Amniotic stem cell (primary cell): Measurements from ENCODE around the gene SORL1.
"Not testable (repeated sequence)": the region's sequence is repeated elsewhere in the genome, so short reads cannot be mapped to it uniquely, and the experiment has no call there.

ENCODE experiments used
- DNase-seq: peaks from one replicate; lab custom pipeline; 2025; lab: John Stamatoyannopoulos, UW

SORL1 gene

DNA sequence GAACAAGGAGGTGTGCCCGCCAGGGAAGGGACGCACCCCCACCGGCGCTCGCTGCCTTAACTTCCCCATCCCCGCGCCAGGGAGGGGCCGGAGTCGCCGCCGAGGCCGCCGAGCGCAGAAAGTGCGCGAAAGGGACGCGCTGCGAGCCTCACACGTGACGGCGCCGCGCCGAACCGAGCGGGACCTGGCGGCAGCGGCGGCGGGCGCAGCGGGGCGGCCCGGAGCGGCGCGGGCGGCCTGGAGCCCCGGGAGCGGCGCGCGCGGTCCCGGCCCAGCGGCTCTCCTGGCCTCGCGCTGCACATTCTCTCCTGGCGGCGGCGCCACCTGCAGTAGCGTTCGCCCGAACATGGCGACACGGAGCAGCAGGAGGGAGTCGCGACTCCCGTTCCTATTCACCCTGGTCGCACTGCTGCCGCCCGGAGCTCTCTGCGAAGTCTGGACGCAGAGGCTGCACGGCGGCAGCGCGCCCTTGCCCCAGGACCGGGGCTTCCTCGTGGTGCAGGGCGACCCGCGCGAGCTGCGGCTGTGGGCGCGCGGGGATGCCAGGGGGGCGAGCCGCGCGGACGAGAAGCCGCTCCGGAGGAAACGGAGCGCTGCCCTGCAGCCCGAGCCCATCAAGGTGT, at the start of gene SORL1:
Gene SORL1 (plus strand): TSS at position 329 of the 623 bp plus-strand sequence. CDS start 18 bp downstream, at position 347.
- DNase-seq = peak; percentile 47

DNA sequence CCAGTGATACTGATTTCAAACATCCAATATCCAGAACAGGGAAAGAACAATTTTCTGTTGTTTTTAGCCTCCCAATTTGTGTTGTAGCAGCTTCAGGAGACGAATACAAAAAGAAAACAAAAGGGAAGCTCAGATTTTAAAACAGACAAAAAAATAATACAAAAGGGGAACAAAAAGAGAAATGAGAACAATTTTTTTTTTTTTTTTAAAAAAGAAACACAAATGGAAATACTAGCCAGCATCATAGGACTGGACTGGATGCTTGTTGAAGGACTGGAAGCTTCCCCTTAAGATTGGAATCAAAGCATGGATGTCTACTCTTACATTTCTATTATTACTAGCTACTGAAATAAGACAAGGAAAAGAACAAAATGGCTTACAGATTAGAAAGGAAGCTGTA, 46.5 kb upstream of the SORL1 start:
- no peak for DNase-seq

DNA sequence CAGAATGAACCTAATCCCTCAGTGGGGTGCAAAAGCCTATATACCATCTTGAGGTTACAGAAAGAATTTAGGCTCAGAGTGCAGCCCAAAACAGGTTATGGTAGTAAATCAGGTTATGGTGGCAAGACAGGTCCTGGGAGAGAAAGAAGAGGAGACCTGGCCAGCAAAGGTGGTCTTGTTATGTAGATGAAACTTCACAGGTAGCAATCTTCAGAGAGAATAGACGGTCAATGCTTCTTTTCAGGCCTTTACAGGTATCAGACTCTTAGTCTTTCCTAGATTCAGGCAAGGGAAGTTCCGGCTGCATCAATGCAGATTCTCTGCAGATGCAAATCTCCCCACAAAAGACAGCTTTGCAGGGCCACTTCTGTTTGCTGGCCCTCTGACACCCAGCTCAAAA, 45.8 kb upstream of the SORL1 start:
- DNase-seq = no peak

- no peak for DNase-seq
These were observed 43.3 kb upstream of the SORL1 start for GRCh38 chr11:121408830-121409229.

DNA sequence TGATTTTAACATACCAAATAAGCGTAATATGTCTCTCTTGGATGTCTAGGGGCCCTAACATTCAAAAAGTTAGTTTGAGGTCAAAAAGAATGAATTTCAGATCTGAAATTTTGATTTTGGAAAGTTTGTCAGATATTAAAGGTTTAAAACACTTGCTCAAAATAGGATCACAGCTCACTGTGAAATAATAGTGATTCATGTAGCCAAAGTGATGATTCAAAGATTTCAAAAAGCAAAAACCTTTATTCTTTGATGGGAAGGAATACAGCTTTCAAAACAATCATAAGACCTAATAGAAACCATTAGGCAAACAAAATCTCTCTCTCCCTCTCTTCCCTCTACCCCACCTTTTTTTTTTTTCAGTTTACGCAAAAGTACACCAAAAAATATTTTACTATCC, 42.1 kb upstream of the SORL1 start:
- not testable (repeated sequence) for DNase-seq

DNA sequence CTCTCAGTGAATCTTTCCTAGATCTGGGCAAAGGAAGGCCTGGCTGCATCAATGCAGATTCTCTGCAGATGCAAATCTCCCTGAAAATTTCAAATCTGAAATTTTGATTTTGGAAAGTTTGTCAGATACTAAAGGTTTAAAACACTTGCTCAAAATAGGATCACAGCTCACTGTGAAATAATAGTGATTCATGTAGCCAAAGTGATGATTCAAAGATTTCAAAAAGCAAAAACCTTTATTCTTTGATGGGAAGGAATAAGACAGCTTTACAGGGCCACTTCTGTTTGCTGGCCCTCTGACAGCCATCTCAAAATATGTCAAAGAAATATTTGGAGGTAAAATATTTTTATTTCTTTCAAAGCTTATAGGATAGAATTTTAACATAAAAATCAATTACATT, 40.8 kb upstream of the SORL1 start:
- not testable (repeated sequence) for DNase-seq

DNA sequence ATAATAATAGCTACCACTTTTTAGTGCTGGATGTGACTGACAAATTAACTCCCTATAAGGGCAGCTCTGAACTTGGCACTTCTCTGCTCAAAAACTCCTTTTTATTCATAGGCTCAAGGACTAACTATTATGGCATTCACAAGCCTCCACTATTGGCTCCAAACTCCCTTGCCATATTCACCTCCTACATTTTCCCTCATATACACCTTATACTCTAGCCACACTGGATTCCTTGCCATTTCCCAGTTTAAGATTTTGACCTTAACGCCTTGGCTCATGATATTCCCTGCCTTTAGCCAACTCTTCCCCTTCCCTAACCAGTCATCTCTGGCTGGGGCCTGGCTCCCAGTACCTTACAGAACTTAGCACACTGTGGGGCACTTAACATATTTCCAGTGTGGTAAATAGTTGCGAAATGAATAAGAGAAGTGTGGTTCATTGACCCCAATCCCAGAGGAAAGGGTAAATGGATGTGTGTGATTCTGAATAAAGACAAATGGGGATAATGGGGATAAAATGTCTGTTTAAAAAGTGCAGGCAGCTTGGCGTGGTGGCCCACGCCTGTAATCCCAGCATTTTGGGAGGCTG, 40.0 kb upstream of the SORL1 start:
- DNase-seq = no peak

DNA sequence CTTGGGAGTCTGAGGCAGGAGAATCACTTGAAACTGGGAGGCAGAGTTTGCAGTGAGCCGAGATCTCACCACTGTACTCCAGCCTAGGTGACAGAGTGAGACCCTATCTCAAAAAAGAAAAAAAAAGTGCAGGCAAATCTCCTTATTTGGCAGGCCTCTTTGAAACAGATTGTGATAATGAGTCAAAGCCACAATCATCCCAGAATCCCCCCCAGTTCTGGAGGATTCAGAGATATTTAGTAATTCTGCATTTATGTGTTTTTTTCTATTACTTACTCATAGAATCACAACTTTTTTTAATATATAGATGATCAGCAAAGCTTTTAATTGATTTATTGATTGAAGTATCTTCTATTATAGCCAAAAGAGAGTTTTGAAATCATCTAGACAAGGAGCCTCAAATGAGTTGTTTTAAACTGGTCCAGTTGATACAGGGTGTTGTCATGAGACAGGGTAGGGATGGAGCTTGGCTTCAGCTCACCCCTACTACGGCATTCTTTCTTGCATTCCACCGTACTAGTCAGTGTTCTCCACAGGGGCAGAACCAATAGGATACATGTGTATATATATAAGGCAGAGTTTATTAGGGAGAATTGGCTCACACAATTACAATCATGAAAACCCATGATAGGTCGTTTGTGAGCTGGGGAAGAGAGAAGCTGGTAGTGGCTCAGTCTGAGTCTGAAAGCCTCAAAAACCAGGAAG, 39.3 kb upstream of the SORL1 start:
- DNase-seq = no peak

- DNase-seq = no peak
These were observed 37.8 kb upstream of the SORL1 start for GRCh38 chr11:121414141-121414913.

DNA sequence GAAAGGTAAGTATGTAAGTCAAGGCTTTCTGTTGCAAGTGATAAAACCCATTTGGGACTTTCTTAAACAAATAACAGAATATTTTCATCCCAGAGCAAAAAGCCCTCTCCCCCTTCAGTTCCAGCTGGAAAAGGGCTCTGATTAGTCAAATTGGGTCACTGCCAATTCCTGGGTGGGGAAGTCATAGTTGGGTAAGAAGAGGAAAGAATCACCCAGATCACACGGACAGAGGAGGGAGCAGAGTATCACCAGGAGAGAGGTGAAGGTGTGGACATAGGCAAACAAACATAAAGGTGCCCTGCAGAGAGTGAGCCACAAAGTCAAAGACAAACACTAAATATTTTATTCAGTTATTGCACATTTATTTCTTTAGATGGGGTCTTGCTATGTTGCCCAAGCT, 36.3 kb upstream of the SORL1 start:
- DNase-seq = no peak

DNA sequence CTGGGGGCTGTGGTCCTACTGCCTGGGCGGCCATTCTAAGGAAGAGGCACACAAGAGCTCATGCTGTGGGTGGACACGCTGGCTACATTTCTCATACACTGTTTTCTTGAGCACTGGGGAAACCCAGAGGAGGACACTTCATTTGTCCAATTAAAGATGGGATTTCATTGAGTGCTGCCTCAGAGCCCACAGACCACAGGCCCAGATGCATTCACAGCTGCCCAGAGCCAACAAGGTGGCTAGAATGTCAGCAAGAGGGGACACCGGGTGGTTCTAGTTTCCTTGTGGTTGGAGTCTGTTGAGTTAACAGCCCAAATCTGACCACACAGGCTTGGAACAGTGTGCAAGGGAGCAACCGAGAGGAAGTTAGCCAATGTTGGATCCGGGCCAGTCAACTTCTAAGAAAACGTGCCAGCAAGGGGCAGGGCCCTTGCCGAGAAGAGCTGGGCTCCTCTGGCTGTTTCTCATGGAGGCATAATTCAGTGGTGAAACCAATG, 35.0 kb upstream of the SORL1 start:
- DNase-seq = no peak

GRCh38 chr11:121417607-121418006, 34.5 kb upstream of the SORL1 start:
- DNase-seq = no peak

GRCh38 chr11:121418625-121419114, 33.4 kb upstream of the SORL1 start:
- no peak for DNase-seq

GRCh38 chr11:121419836-121420235, 32.3 kb upstream of the SORL1 start:
- no peak for DNase-seq

GRCh38 chr11:121420398-121420797, 31.7 kb upstream of the SORL1 start:
- no peak for DNase-seq

DNA sequence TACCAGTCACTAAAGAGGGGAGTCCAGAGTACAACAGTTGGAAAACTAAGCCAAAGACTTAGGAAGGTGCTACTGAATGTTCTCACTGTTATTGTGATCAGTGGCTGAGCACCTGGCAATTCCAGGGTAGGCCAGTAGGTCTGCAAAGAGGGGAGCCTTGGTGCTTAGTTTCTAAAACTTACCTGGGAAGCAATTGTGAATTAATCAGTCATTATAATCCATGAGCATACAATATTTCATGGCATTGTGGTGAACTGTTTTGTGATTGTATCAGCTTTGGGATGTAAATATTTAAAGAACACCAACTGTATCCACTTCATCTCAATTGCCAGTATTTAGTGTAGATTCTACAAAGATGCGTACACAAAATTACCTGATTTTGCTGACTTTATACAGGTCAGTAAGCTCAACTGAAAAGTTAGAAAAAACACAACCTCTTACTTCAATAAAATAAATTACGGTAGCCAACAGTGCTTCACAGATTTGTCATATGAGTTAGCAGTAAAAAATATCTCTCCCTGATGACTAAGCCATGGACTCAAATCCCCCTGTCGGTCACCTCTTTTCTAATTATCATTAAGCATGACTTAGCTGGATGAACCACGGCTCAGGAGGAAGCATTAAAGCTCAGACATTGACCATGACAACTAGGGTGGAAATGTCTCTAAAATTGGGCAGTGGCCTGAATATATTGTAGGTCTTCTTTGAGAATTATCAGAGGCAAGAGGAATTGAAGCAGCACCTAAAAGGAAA, 30.8 kb upstream of the SORL1 start:
- DNase-seq = no peak

DNA sequence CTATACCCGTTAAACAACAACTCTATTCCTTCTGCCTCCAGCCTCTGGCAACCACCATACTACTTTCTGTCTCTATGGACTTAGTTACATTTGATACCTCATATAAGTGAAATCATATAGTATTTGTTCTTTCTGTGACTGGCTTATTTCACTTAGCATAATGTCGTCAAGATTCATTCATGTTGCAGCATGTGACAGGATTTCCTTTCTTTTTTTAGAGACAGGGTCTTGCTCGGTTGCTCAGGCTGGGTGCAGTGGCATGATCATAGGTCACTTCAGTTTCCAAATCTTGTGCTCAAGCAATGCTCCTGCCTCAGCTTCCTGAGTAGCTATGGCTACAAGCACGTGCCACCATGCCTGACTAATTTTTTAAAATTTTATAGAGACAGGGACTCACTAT, 29.4 kb upstream of the SORL1 start:
- DNase-seq = no peak

DNA sequence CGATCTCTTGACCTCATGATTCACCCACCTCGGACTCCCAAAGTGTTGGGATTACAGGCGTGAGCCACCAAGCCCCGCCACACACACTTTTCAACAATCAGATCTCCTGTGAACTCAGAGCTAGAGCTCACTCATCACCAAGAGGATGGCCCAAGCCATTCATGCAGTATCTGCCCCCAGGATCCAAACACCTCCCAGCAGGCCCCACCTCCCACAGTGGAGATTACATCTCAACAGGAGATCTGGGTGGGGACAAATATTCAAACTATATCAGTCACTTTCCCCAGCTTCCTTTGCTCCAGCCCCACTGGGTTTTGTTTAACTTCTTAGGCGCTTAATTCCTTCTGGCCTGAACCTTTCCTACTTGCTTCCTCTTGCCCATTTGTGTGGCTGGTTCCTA, 26.3 kb upstream of the SORL1 start:
- DNase-seq = no peak

- no peak for DNase-seq
These were observed 25.4 kb upstream of the SORL1 start for GRCh38 chr11:121426476-121427399.

GRCh38 chr11:121427400-121427744, 24.7 kb upstream of the SORL1 start:
- DNase-seq = no peak

DNA sequence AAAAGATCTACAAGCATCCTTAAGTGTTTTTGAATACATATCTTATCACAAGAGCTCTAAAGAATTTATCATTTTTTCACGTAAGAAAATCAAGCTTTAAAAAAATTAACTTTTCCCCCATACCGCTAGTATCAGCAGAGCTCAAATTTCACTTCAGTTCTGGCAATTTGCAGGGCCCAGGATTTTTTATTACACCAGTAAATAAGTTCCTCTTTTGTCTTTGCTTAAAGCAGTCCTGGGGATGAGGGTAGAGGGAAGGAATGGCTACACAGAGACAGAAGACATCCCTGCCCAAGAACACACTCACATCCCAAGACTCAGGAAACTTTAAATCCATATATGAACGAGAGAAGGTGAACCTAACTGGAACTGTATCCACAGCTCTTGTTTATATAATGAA, 22.6 kb upstream of the SORL1 start:
- no peak for DNase-seq
